ENCODE data around the gene NPHS2.

The NPHS2 gene

GRCh38 chr1:179575497-179576314 is at the start of gene NPHS2:
Gene NPHS2 (minus strand): TSS chr1:179575948. CDS start chr1:179575864, 84 bp downstream.
- peaks cover 21% of the 10 kb centered on the region for H3K4me1 Mint-ChIP-seq
- peak within 1 kb of the TSS; percentile 71 to 79 (median 76) for H3K4me3 Mint-ChIP-seq
- peak within 1 kb of the TSS; percentile 59 to 92 (median 67) for H3K27ac Mint-ChIP-seq
- H3K36me3 Mint-ChIP-seq (ENCODE audit: low read depth): peaks cover 30% of the 10 kb centered on the region
- H3K27me3 Mint-ChIP-seq (ENCODE audit: low read depth): peaks cover 56% of the 10 kb centered on the region
- TF ChIP-seq CTCF (IDR thresholded peaks at IDR 0.05; ENCODE audit: unreplicated experiment in 3 of 3): no peak
- peaks cover 6% of the 10 kb centered on the region for H3K9me3 Mint-ChIP-seq

- no peaks in the 10 kb centered on the region for H3K4me1 Mint-ChIP-seq
- H3K9me3 Mint-ChIP-seq: no peaks in the 10 kb centered on the region
Measured at GRCh38 chr1:179612361-179612760, 36.6 kb upstream of the NPHS2 start.

GRCh38 chr1:179601093-179601492 is 25.3 kb upstream of the NPHS2 start:
- TF ChIP-seq CTCF (IDR thresholded peaks at IDR 0.05; ENCODE audit: unreplicated experiment in 3 of 3): no peak
- Mint-ChIP-seq H3K4me3 (no peak overlapping the region), H3K4me1 (no peaks in the 10 kb centered on the region), H3K27ac (no peak overlapping the region), H3K27me3 (ENCODE audit: low read depth) (peaks cover 9% of the 10 kb centered on the region), H3K36me3 (ENCODE audit: low read depth) (peaks cover 11% of the 10 kb centered on the region), H3K9me3 (peaks cover 25% of the 10 kb centered on the region)

More at GRCh38 chr1:179612361-179612760, 36.6 kb upstream of the NPHS2 start:
- Mint-ChIP-seq H3K36me3 (ENCODE audit: low read depth) (no peaks in the 10 kb centered on the region), H3K4me3 (no peak overlapping the region), H3K27ac (no peak overlapping the region), H3K27me3 (ENCODE audit: low read depth) (no peaks in the 10 kb centered on the region)
- TF ChIP-seq CTCF (IDR thresholded peaks at IDR 0.05; ENCODE audit: unreplicated experiment in 3 of 3): no peak

- peaks cover 9% of the 10 kb centered on the region for H3K27me3 Mint-ChIP-seq (ENCODE audit: low read depth)
- no peak overlapping the region for H3K4me3 Mint-ChIP-seq
- H3K36me3 Mint-ChIP-seq (ENCODE audit: low read depth): peaks cover 7% of the 10 kb centered on the region
- H3K9me3 Mint-ChIP-seq: peaks cover 20% of the 10 kb centered on the region
- H3K27ac Mint-ChIP-seq: peak overlapping the region in 1 of 3 experiments; percentile 7
- no peaks in the 10 kb centered on the region for H3K4me1 Mint-ChIP-seq
- TF ChIP-seq CTCF (IDR thresholded peaks at IDR 0.05; ENCODE audit: unreplicated experiment in 3 of 3): peak; percentile 49 to 62 (median 54)
Measured at GRCh38 chr1:179599623-179600249, 24.0 kb upstream of the NPHS2 start.

GRCh38 chr1:179598631-179599030 is 22.9 kb upstream of the NPHS2 start:
- Mint-ChIP-seq H3K4me1 (no peaks in the 10 kb centered on the region), H3K27me3 (ENCODE audit: low read depth) (peaks cover 7% of the 10 kb centered on the region), H3K36me3 (ENCODE audit: low read depth) (peaks cover 7% of the 10 kb centered on the region), H3K9me3 (peaks cover 11% of the 10 kb centered on the region), H3K27ac (no peak overlapping the region), H3K4me3 (no peak overlapping the region)
- no peak for TF ChIP-seq CTCF (IDR thresholded peaks at IDR 0.05; ENCODE audit: unreplicated experiment in 3 of 3)
